PC-3 (cell line): Measurements from ENCODE around the gene CACNA2D2. TPM values are rescaled to one million over a fixed set of nuclear protein-coding genes. Genes with fewer than 3 reads are reported as not detected.

Experiments used
- ATAC-seq: fragments of 200-7000 bp; cut with Tn5 transposase; 2 replicates; pipeline ENCODE4 v1.9.1; 2020; ENCODE audit warnings: mild to moderate bottlenecking, moderate library complexity
- BruUV-seq: library from RNA; stranded (reverse); fragments of 400-500 nt; replicated peaks from 2 replicates; lab custom pipeline; 2021; lab: Mats Ljungman, UMichigan
- CTCF ChIA-PET: fragments of 300-600 bp; sonication (Branson Sonifier 250); formaldehyde crosslinking; loops from one replicate; lab custom pipeline; 2022; ENCODE audit warnings: antibody characterized with exemption; lab: Charles Lee
- POLR2A ChIA-PET: fragments of 300-600 bp; sonication (Branson Sonifier 250); formaldehyde crosslinking; loops from one replicate; lab custom pipeline; 2022; ENCODE audit warnings: antibody characterized with exemption; ENCODE audit not compliant: unreplicated experiment; lab: Charles Lee
- DNase-seq: peaks from one replicate; pipeline ENCODE4 v3.0.0-alpha.2; 2015
- H2AFZ ChIP-seq: fragments of 300-600 bp; sonication (generic); 2 replicates; pipeline ENCODE4 v1.6.0; 2016; ENCODE audit warnings: antibody characterized with exemption, low read length
- H3F3A ChIP-seq: fragments of 300-600 bp; sonication (generic); one replicate; pipeline ENCODE4 v1.6.0; 2017; ENCODE audit warnings: antibody characterized with exemption, low read length, control low read depth, mild to moderate bottlenecking; ENCODE audit not compliant: unreplicated experiment
- H3K27ac ChIP-seq: fragments of 300-600 bp; sonication (generic); 2 replicates; pipeline ENCODE4 v1.5.1; 2016; ENCODE audit warnings: mild to moderate bottlenecking, low read length
- H3K27me3 ChIP-seq: fragments of 300-600 bp; sonication (generic); 2 replicates; pipeline ENCODE4 v1.6.1; 2016; ENCODE audit warnings: low read length, mixed read lengths
- H3K36me3 ChIP-seq: fragments of 300-600 bp; sonication (generic); 2 replicates; pipeline ENCODE4 v1.6.1; 2016; ENCODE audit warnings: low read depth, mixed run types, low read length, mixed read lengths
- H3K4me1 ChIP-seq: fragments of 300-600 bp; sonication (generic); 2 replicates; pipeline ENCODE4 v1.5.1; 2016; ENCODE audit warnings: low read length; ENCODE audit not compliant: insufficient read depth
- H3K4me2 ChIP-seq: fragments of 300-600 bp; sonication (generic); 2 replicates; pipeline ENCODE4 v1.6.0; 2016; ENCODE audit warnings: low read length
- H3K4me3 ChIP-seq: fragments of 300-600 bp; sonication (generic); 2 replicates; pipeline ENCODE4 v1.5.1; 2016; ENCODE audit warnings: mild to moderate bottlenecking, low read length, mixed read lengths
- H3K79me2 ChIP-seq: fragments of 300-600 bp; sonication (generic); 2 replicates; pipeline ENCODE4 v1.6.1; 2017; ENCODE audit warnings: low read length, mixed read lengths
- H3K9ac ChIP-seq: fragments of 300-600 bp; sonication (generic); 2 replicates; pipeline ENCODE4 v1.6.0; 2016; ENCODE audit warnings: mild to moderate bottlenecking, low read length
- H3K9me2 ChIP-seq: fragments of 300-600 bp; sonication (generic); replicated peaks from 2 replicates; pipeline ENCODE4 v1.6.1; 2016; ENCODE audit warnings: mixed run types, low read length, mixed read lengths
- H3K9me3 ChIP-seq: fragments of 300-600 bp; sonication (generic); 2 replicates; pipeline ENCODE4 v1.6.1; 2016; ENCODE audit warnings: low read length, mixed read lengths
- H4K20me1 ChIP-seq: fragments of 300-600 bp; sonication (generic); 2 replicates; pipeline ENCODE4 v1.6.1; 2016; ENCODE audit warnings: low read length, mixed read lengths
- EZH2 ChIP-seq: fragments of 300-600 bp; sonication (generic); IDR thresholded peaks from one replicate; pipeline ENCODE4 v1.6.1; 2017; ENCODE audit warnings: antibody characterized with exemption, mild to moderate bottlenecking, low read length; ENCODE audit not compliant: unreplicated experiment
- EZH2phosphoT487 ChIP-seq: fragments of 300-600 bp; sonication (generic); IDR thresholded peaks from 2 replicates; pipeline ENCODE4 v1.6.1; 2018; ENCODE audit warnings: mild to moderate bottlenecking, antibody characterized with exemption, low read length, borderline replicate concordance
- intact Hi-C: fragments of 100-400 bp; cut with micrococcal nuclease; formaldehyde crosslinking; loops from 2 replicates; pipeline ENCODE4 v1.9.0; 2023
- total RNA-seq: library from RNA; depleted of rRNA; stranded (reverse); fragments of >200 nt; gene quantifications from 2 replicates; pipeline ENCODE4 v1.2.3, GENCODE V29; 2014
- TF ChIP-seq, protein P1 (sequence below): fragments of 300-600 bp; sonication (generic); conservative IDR thresholded peaks from 2 replicates; pipeline ENCODE4 v1.5.1; 2017; ENCODE audit warnings: antibody characterized with exemption, low read depth, mild to moderate bottlenecking, low read length

Gene CACNA2D2
- total RNA-seq, 1 experiment from 2014 or later: 0.44 TPM

DNA sequence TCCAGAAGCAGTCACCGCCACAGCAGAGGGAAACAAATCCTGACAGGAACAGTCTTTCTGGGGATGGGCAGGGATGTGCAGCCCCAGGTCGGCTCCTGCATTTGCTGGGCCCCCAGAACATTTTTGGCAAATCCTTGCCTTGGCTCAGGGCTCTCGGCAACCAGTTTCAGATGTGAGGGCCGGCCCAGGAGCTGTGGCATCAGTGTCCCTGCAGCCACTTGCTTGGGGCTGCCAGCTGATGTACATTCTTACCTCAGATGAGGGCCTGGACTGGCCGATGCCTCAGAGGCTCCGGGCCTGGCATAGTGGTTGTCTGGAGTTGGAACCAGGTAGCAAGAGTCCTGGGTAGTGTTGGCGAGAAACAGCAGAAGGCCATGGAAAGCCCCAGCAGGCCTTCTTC is 148.6 kb downstream of the CACNA2D2 start:
- Histone ChIP-seq H3K79me2 (peaks cover 81% of the 10 kb centered on the region), H3K9ac (no peak overlapping the region), H2AFZ (no peak overlapping the region), H3K9me3 (no peaks in the 10 kb centered on the region), H3K27me3 (no peaks in the 10 kb centered on the region), H3K36me3 (peaks cover 34% of the 10 kb centered on the region), H3K4me1 (peaks cover 54% of the 10 kb centered on the region), H3K4me2 (no peak overlapping the region), H3F3A (no peaks in the 10 kb centered on the region), H4K20me1 (peaks cover 36% of the 10 kb centered on the region), H3K4me3 (no peak overlapping the region), H3K27ac (no peak overlapping the region), H3K9me2 (no peaks in the 10 kb centered on the region)
- ChIA-PET POLR2A (interaction anchor here (0.7 kb wide), 1 partner anchor 1014 kb away, joined by 3 read pairs; no protein-coding TSS in a partner anchor), CTCF (no interaction called here)
- no TSS peak for BruUV-seq
- ATAC-seq (no peak), DNase-seq (no peak)
- TF ChIP-seq, protein P1, sequence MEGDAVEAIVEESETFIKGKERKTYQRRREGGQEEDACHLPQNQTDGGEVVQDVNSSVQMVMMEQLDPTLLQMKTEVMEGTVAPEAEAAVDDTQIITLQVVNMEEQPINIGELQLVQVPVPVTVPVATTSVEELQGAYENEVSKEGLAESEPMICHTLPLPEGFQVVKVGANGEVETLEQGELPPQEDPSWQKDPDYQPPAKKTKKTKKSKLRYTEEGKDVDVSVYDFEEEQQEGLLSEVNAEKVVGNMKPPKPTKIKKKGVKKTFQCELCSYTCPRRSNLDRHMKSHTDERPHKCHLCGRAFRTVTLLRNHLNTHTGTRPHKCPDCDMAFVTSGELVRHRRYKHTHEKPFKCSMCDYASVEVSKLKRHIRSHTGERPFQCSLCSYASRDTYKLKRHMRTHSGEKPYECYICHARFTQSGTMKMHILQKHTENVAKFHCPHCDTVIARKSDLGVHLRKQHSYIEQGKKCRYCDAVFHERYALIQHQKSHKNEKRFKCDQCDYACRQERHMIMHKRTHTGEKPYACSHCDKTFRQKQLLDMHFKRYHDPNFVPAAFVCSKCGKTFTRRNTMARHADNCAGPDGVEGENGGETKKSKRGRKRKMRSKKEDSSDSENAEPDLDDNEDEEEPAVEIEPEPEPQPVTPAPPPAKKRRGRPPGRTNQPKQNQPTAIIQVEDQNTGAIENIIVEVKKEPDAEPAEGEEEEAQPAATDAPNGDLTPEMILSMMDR: no peak
- no peak for TF ChIP-seq EZH2
- TF ChIP-seq EZH2phosphoT487: no peak
- intact Hi-C loops: loop anchor here (5.0 kb wide), 2 partner anchors 257 to 1032 kb away; partner anchors contain the start of genes CISH and MANF

DNA sequence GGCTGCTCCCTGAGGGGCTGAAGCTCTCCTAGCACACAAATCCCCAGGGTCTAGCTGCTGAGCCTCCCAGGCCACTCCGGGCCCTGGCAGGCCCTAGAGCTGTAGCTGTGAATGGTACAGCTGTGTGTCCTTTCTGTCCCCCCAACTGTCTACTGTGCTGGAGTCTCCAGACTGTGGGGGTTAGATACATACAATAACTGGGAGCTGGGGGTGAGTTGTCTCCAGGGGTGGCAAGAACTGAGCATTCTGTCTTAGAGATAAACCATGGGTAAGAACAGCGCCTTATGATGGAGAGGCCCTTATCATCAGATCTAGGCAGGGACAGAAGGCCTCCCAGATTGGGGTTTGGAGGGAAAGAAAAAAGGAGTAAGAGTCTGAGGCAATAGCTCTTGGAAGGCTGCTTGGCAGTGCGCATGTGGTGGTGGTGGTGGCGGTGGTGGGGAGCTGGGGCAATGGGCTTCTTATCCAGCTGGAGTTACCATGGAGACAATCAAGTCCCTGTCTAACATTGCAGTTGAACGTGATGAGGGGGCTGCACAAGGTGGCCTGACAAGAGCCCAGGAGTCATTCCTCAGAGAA is 149.2 kb downstream of the CACNA2D2 start:
- peaks cover 86% of the 10 kb centered on the region for H3K79me2 ChIP-seq
- H2AFZ ChIP-seq: no peak overlapping the region
- H3K27ac ChIP-seq: no peak overlapping the region
- POLR2A ChIA-PET: interaction anchor here (0.7 kb wide), 1 partner anchor 190 kb away, joined by 3 read pairs; no protein-coding TSS in a partner anchor
- no peak for DNase-seq
- peaks cover 34% of the 10 kb centered on the region for H3K36me3 ChIP-seq
- H3F3A ChIP-seq: no peaks in the 10 kb centered on the region
- CTCF ChIA-PET: no interaction called here
- H3K9me2 ChIP-seq: no peaks in the 10 kb centered on the region
- H3K4me3 ChIP-seq: no peak overlapping the region
- intact Hi-C loops: loop anchor here (5.0 kb wide), 2 partner anchors 258 to 1033 kb away; partner anchors contain the start of genes CISH and MANF
- no peaks in the 10 kb centered on the region for H3K27me3 ChIP-seq
- H3K9ac ChIP-seq: no peak overlapping the region
- BruUV-seq: no TSS peak
- no peak overlapping the region for H3K4me2 ChIP-seq
- H3K9me3 ChIP-seq: no peaks in the 10 kb centered on the region
- TF ChIP-seq EZH2phosphoT487: no peak
- TF ChIP-seq, protein P1: no peak
- no peak for TF ChIP-seq EZH2
- ATAC-seq: no peak
- peaks cover 36% of the 10 kb centered on the region for H4K20me1 ChIP-seq
- peaks cover 57% of the 10 kb centered on the region for H3K4me1 ChIP-seq
